Liver (tissue), 9 donors: ENCODE measurements around the gene SPECC1L. TPM values are rescaled to one million over a fixed set of nuclear protein-coding genes. Genes with fewer than 3 reads are reported as not detected.

Experiments used
- DNase-seq: peaks from one replicate; pipeline ENCODE4 v3.0.0-alpha.2; 2017; ENCODE audit warnings: low spot score
- H3K27ac ChIP-seq, 2 donors: one replicate each; pipeline ENCODE4 v1.7.0; 2013; ENCODE audit warnings: inconsistent platforms in 2 of 2, low read length in 2 of 2, control low read depth in 1 of 2, low read depth in 1 of 2, mild to moderate bottlenecking in 1 of 2
- H3K27me3 ChIP-seq, 4 donors: one replicate each; pipeline versions ENCODE4 v1.6.1 to v1.7.0; 2013; ENCODE audit warnings: low read length in 3 of 4, inconsistent platforms in 1 of 4, mild to moderate bottlenecking in 1 of 4, moderate library complexity in 1 of 4; ENCODE audit not compliant: control insufficient read depth in 4 of 4, insufficient read depth in 4 of 4
- H3K36me3 ChIP-seq, 4 donors: one replicate each; pipeline versions ENCODE4 v1.6.1 to v1.7.0; 2013; ENCODE audit warnings: low read length in 3 of 4, mild to moderate bottlenecking in 3 of 4, low read depth in 1 of 4, moderate library complexity in 1 of 4; ENCODE audit not compliant: control insufficient read depth in 4 of 4, insufficient read depth in 3 of 4
- H3K4me1 ChIP-seq, 4 donors: one replicate each; pipeline versions ENCODE4 v1.6.1 to v1.7.0; 2013; ENCODE audit warnings: low read length in 3 of 4, mild to moderate bottlenecking in 3 of 4, moderate library complexity in 1 of 4; ENCODE audit not compliant: control insufficient read depth in 4 of 4, insufficient read depth in 4 of 4
- H3K4me3 ChIP-seq, 3 donors: one replicate each; pipeline versions ENCODE4 v1.6.1 to v1.7.0; 2013; ENCODE audit warnings: low read length in 3 of 3, control low read depth in 1 of 3, low read depth in 1 of 3, mild to moderate bottlenecking in 1 of 3
- H3K9ac ChIP-seq, 2 donors: one replicate each; pipeline ENCODE4 v1.7.0; 2013; ENCODE audit warnings: low read length in 2 of 2, mild to moderate bottlenecking in 2 of 2, moderate library complexity in 2 of 2, control low read depth in 1 of 2, low read depth in 1 of 2
- H3K9me3 ChIP-seq, 4 donors: one replicate each; pipeline versions ENCODE4 v1.6.1 to v1.7.0; 2013; ENCODE audit warnings: low read length in 3 of 4; ENCODE audit not compliant: control insufficient read depth in 4 of 4
- ATF3 ChIP-seq: IDR thresholded peaks from 2 replicates; pipeline ENCODE4 v1.6.1; 2016; ENCODE audit warnings: antibody characterized with exemption
- CTCF ChIP-seq: fragments of 150-350 bp; IDR thresholded peaks from 2 replicates; pipeline ENCODE4 v1.5.1; 2017; ENCODE audit warnings: improper control_type of control experiment, low read depth, low read length; ENCODE audit not compliant: missing input control
- EGR1 ChIP-seq, 2 donors: IDR thresholded peaks; 2 replicates each; pipeline ENCODE4 v1.6.1; 2016 to 2018; ENCODE audit warnings: antibody characterized with exemption in 2 of 2, low read depth in 2 of 2
- FOXA1 ChIP-seq: IDR thresholded peaks from 2 replicates; pipeline ENCODE4 v1.6.1; 2016; ENCODE audit warnings: antibody characterized with exemption
- FOXA2 ChIP-seq: IDR thresholded peaks from 2 replicates; pipeline ENCODE4 v1.6.1; 2016; ENCODE audit warnings: antibody characterized with exemption
- GABPA ChIP-seq, 2 donors: IDR thresholded peaks in 1 of 2; conservative IDR thresholded peaks in 1 of 2; 2 replicates each; pipeline ENCODE4 v1.6.1; 2016; ENCODE audit warnings: antibody characterized with exemption in 2 of 2, mild to moderate bottlenecking in 1 of 2, moderate library complexity in 1 of 2
- HNF4A ChIP-seq, 2 donors: conservative IDR thresholded peaks; 2 replicates each; pipeline ENCODE4 v1.6.1; 2016; ENCODE audit warnings: antibody characterized with exemption in 2 of 2, mild to moderate bottlenecking in 2 of 2
- HNF4G ChIP-seq: IDR thresholded peaks from 2 replicates; pipeline ENCODE4 v1.6.1; 2016; ENCODE audit warnings: antibody characterized with exemption
- JUND ChIP-seq, 2 donors: IDR thresholded peaks; 2 replicates each; pipeline ENCODE4 v1.6.1; 2016; ENCODE audit warnings: antibody characterized with exemption in 2 of 2
- MAX ChIP-seq: IDR thresholded peaks from 2 replicates; pipeline ENCODE4 v1.6.1; 2016; ENCODE audit warnings: antibody characterized with exemption
- NR2F2 ChIP-seq: IDR thresholded peaks from 2 replicates; pipeline ENCODE4 v1.6.1; 2016; ENCODE audit warnings: antibody characterized with exemption
- RAD21 ChIP-seq, 2 donors: IDR thresholded peaks; 2 replicates each; pipeline ENCODE4 v1.6.1; 2016; ENCODE audit warnings: antibody characterized with exemption in 2 of 2, mild to moderate bottlenecking in 2 of 2
- REST ChIP-seq: IDR thresholded peaks from 2 replicates; pipeline ENCODE4 v1.6.1; 2016; ENCODE audit warnings: antibody characterized with exemption, mild to moderate bottlenecking
- RXRA ChIP-seq, 2 donors: IDR thresholded peaks; 2 replicates each; pipeline ENCODE4 v1.6.1; 2017 to 2018; ENCODE audit warnings: antibody characterized with exemption in 2 of 2, mild to moderate bottlenecking in 1 of 2
- SP1 ChIP-seq: IDR thresholded peaks from 2 replicates; pipeline ENCODE4 v1.6.1; 2018; ENCODE audit warnings: antibody characterized with exemption, mild to moderate bottlenecking
- TAF1 ChIP-seq: conservative IDR thresholded peaks from 2 replicates; pipeline ENCODE4 v1.6.1; 2016; ENCODE audit warnings: antibody characterized with exemption, mild to moderate bottlenecking
- YY1 ChIP-seq: IDR thresholded peaks from 2 replicates; pipeline ENCODE4 v1.6.1; 2016; ENCODE audit warnings: antibody characterized with exemption, mild to moderate bottlenecking
- ZBTB33 ChIP-seq: IDR thresholded peaks from 2 replicates; pipeline ENCODE4 v1.6.1; 2016; ENCODE audit warnings: antibody characterized with exemption
- WGBS: extraction: QIAGEN DNeasy Blood & Tissue Kit; methylation state at CpG from one replicate; pipeline ENCODE4 v1.1.7; 2013; 5-methylcytosine and 5-hydroxymethylcytosine counted together
- polyA plus RNA-seq, 2 donors: library from polyadenylated mRNA; stranded (reverse) in 1 of 2; unstranded in 1 of 2; fragments of 200-250 nt in 1 of 2; fragments of >200 nt in 1 of 2; fragmentation: Nextera tagmentation in 1 of 2; extraction: Ambion mirVana in 1 of 2; gene quantifications; one replicate each; pipeline versions ENCODE4 v1.2.1 to v1.2.3, GENCODE V29; 2013 to 2015
- total RNA-seq, 2 donors: library from RNA; depleted of rRNA; stranded (reverse); fragments of >200 nt; gene quantifications; one replicate each; pipeline ENCODE4 v1.2.3, GENCODE V29; 2014
- donor health status: healthy.
- donor health status: healthy.
- donor health status: healthy.
- donor health status: healthy.
- donor health status: healthy.

Gene SPECC1L
- total and polyA plus RNA-seq, 4 donors = 5.4 to 22.3 (median 12.3) TPM

- Histone ChIP-seq H3K9ac (no peak overlapping the region), H3K4me1 (peaks cover 4 to 10% (median 8%) of the 10 kb centered on the region in 4 donors), H3K9me3 (no peaks in the 10 kb centered on the region), H3K36me3 (peaks cover 0 to 25% (median 16%) of the 10 kb centered on the region in 4 donors), H3K27ac (no peak overlapping the region), H3K4me3 (no peak overlapping the region), H3K27me3 (no peaks in the 10 kb centered on the region)
- DNase-seq = no peak
- no peak for TF ChIP-seq JUND (IDR thresholded peaks at IDR 0.05)
- TF ChIP-seq YY1 = no peak
- 71% methylated on average over 7 of the region's 7 CpGs for WGBS
Measured at GRCh38 chr22:24419475-24419850, 148.8 kb downstream of the SPECC1L start.

GRCh38 chr22:24420072-24420976 is 149.7 kb downstream of the SPECC1L start:
- H3K9me3 ChIP-seq = no peaks in the 10 kb centered on the region
- H3K36me3 ChIP-seq = peaks cover 0 to 17% (median 9%) of the 10 kb centered on the region in 4 donors
- H3K4me3 ChIP-seq = no peak overlapping the region
- no peak overlapping the region for H3K27ac ChIP-seq
- H3K27me3 ChIP-seq = no peaks in the 10 kb centered on the region
- H3K4me1 ChIP-seq = peaks cover 4 to 14% (median 11%) of the 10 kb centered on the region in 4 donors
- TF ChIP-seq MAX = no peak
- TF ChIP-seq JUND (IDR thresholded peaks at IDR 0.05) = no peak
- TF ChIP-seq ATF3 = no peak
- no peak for TF ChIP-seq TAF1
- no peak for TF ChIP-seq HNF4G
- TF ChIP-seq RAD21 (IDR thresholded peaks at IDR 0.05) = peak in 1 of 2 donors; percentile 24
- peak; percentile 83 for TF ChIP-seq NR2F2
- no peak for TF ChIP-seq SP1
- no peak for TF ChIP-seq FOXA2
- TF ChIP-seq RXRA (IDR thresholded peaks at IDR 0.05) = no peak
- TF ChIP-seq REST = no peak
- no peak for TF ChIP-seq HNF4A (conservative IDR thresholded peaks at IDR 0.05)
- no peak for TF ChIP-seq ZBTB33
- TF ChIP-seq GABPA (IDR thresholded peaks at IDR 0.05 in 1 of 2, conservative IDR thresholded peaks at IDR 0.05 in 1 of 2) = no peak
- no peak for TF ChIP-seq CTCF
- no peak for TF ChIP-seq FOXA1
- no peak for TF ChIP-seq EGR1 (IDR thresholded peaks at IDR 0.05; ENCODE audit: low read depth in 2 of 2)
- 45% methylated on average over 18 of the region's 18 CpGs for WGBS
- peak overlapping the region in 1 of 2 donors; percentile 21 for H3K9ac ChIP-seq
- DNase-seq = no peak
